ENCODE results near the gene FOXJ1.

GRCh38 chr17:76106703-76107102 is 34.3 kb downstream of the FOXJ1 start:
- TF ChIP-seq CTCF (IDR thresholded peaks at IDR 0.05): no peak
- TF ChIP-seq POLR2AphosphoS5 (IDR thresholded peaks at IDR 0.05): no peak
- TF ChIP-seq POLR2A (IDR thresholded peaks at IDR 0.05): no peak
- no peak for TF ChIP-seq EP300 (IDR thresholded peaks at IDR 0.05; ENCODE audit: low read depth)
